GM23338 (cell line): ENCODE results near the gene KCNK3. TPM values are rescaled to one million over a fixed set of nuclear protein-coding genes. Genes with fewer than 3 reads are reported as not detected.
A peak's percentile ranks its signal among the peaks of the same experiment; 100 is the strongest.

Source experiments
- ATAC-seq: fragments of 200-7000 bp; cut with Tn5 transposase; 3 replicates; pipeline ENCODE4 v1.9.1; 2020
- DNase-seq: peaks from one replicate; pipeline ENCODE4 v3.0.0-alpha.2; 2015; ENCODE audit warnings: low spot score
- H2AFZ ChIP-seq: fragments of 200-600 bp; sonication (generic); 2 replicates; pipeline ENCODE4 v1.8.0; 2016; ENCODE audit warnings: antibody characterized with exemption, mild to moderate bottlenecking, moderate library complexity
- H3F3A ChIP-seq: fragments of 200-600 bp; sonication (generic); replicated peaks from 2 replicates; pipeline ENCODE4 v1.8.0; 2017; ENCODE audit warnings: antibody characterized with exemption, mixed run types, low read depth
- H3K27ac ChIP-seq: fragments of 200-600 bp; sonication (generic); 2 replicates; pipeline ENCODE4 v1.6.1; 2016; ENCODE audit warnings: low read depth
- H3K27me3 ChIP-seq: fragments of 200-600 bp; sonication (generic); 2 replicates; pipeline ENCODE4 v1.8.0; 2016; ENCODE audit warnings: mild to moderate bottlenecking, mixed run types, moderate library complexity; ENCODE audit not compliant: insufficient read depth
- H3K36me3 ChIP-seq: fragments of 200-600 bp; sonication (generic); 2 replicates; pipeline ENCODE4 v1.8.0; 2016; ENCODE audit warnings: mild to moderate bottlenecking; ENCODE audit not compliant: insufficient read depth
- H3K4me1 ChIP-seq: fragments of 200-600 bp; sonication (generic); 2 replicates; pipeline ENCODE4 v1.8.0; 2016; ENCODE audit warnings: mild to moderate bottlenecking, moderate library complexity; ENCODE audit not compliant: insufficient read depth
- H3K4me2 ChIP-seq: fragments of 200-600 bp; sonication (generic); 2 replicates; pipeline ENCODE4 v1.7.1; 2017; ENCODE audit warnings: mixed run types
- H3K4me3 ChIP-seq: fragments of 200-600 bp; sonication (generic); 2 replicates; pipeline ENCODE4 v1.6.1; 2016; ENCODE audit warnings: mixed run types
- H3K79me2 ChIP-seq: fragments of 200-600 bp; sonication (generic); replicated peaks from 2 replicates; pipeline ENCODE4 v1.8.0; 2017; ENCODE audit warnings: mild to moderate bottlenecking; ENCODE audit not compliant: insufficient read depth
- H3K9me2 ChIP-seq: fragments of 200-600 bp; sonication (generic); 2 replicates; pipeline ENCODE4 v1.8.0; 2017; ENCODE audit not compliant: insufficient read depth
- H4K20me1 ChIP-seq: fragments of 200-600 bp; sonication (generic); replicated peaks from 2 replicates; pipeline ENCODE4 v1.8.0; 2017; ENCODE audit warnings: mild to moderate bottlenecking; ENCODE audit not compliant: insufficient read depth
- H3K27ac Mint-ChIP-seq: 2 replicates; pipeline ENCODE4 v1.8.0; 2020; ENCODE audit warnings: inconsistent platforms, mild to moderate bottlenecking, moderate library complexity, mixed read lengths
- H3K27me3 Mint-ChIP-seq: 3 replicates; pipeline ENCODE4 v1.8.0; 2022; ENCODE audit warnings: low read depth, mild to moderate bottlenecking, moderate library complexity, mixed read lengths, inconsistent platforms; ENCODE audit not compliant: insufficient read depth, poor library complexity
- H3K36me3 Mint-ChIP-seq: 3 replicates; pipeline ENCODE4 v1.8.0; 2021; ENCODE audit warnings: low read depth, mild to moderate bottlenecking, inconsistent platforms, moderate library complexity, mixed read lengths
- H3K4me1 Mint-ChIP-seq: 3 replicates; pipeline ENCODE4 v1.8.0; 2020; ENCODE audit warnings: mild to moderate bottlenecking, inconsistent platforms, mixed read lengths
- H3K4me3 Mint-ChIP-seq: 3 replicates; pipeline ENCODE4 v1.8.0; 2021; ENCODE audit warnings: moderate library complexity, mild to moderate bottlenecking, inconsistent platforms, mixed read lengths
- H3K9me3 Mint-ChIP-seq: 3 replicates; pipeline ENCODE4 v1.8.0; 2020; ENCODE audit warnings: moderate library complexity, mild to moderate bottlenecking, inconsistent platforms, mixed read lengths
- ETS1 ChIP-seq: IDR thresholded peaks from 2 replicates; pipeline ENCODE4 v1.6.1; 2016; ENCODE audit warnings: antibody characterized with exemption
- EZH2 ChIP-seq: fragments of 200-600 bp; sonication (generic); IDR thresholded peaks from one replicate; pipeline ENCODE4 v1.8.0; 2017; ENCODE audit warnings: antibody characterized with exemption, mild to moderate bottlenecking, low read depth; ENCODE audit not compliant: unreplicated experiment
- EZH2phosphoT487 ChIP-seq: fragments of 200-600 bp; sonication (generic); IDR thresholded peaks from one replicate; pipeline ENCODE4 v1.8.1; 2018; ENCODE audit warnings: antibody characterized with exemption; ENCODE audit not compliant: unreplicated experiment
- JUNB ChIP-seq: IDR thresholded peaks from one replicate; pipeline ENCODE4 v1.6.1; 2016; ENCODE audit warnings: antibody characterized with exemption; ENCODE audit not compliant: unreplicated experiment
- STAT1 ChIP-seq: IDR thresholded peaks from one replicate; pipeline ENCODE4 v1.6.1; 2016; ENCODE audit warnings: antibody characterized with exemption; ENCODE audit not compliant: unreplicated experiment
- ZNF462 ChIP-seq: fragments of 250-450 bp; sonication (Bioruptor Pico); IDR thresholded peaks from 2 replicates; pipeline ENCODE4 v1.5.0; 2020; ENCODE audit warnings: mild to moderate bottlenecking, moderate library complexity
- polyA plus RNA-seq: library from polyadenylated mRNA; unstranded; fragments of >200 nt; fragmentation: Nextera tagmentation; extraction: Ambion mirVana; gene quantifications from 2 replicates; pipeline ENCODE4 v1.2.1, GENCODE V29; 2016
- total RNA-seq: library from RNA; depleted of rRNA; stranded (reverse); fragments of >200 nt; shearing (Covaris generic); gene quantifications from 2 replicates; pipeline ENCODE4 v1.2.3, GENCODE V29; 2014
- TF ChIP-seq, protein P1 (sequence below): IDR thresholded peaks from one replicate; pipeline ENCODE4 v1.6.1; 2018; ENCODE audit warnings: antibody characterized with exemption; ENCODE audit not compliant: unreplicated experiment
- TF ChIP-seq, protein P2 (sequence below), 2 experiments: fragments of 200-600 bp in 1 of 2; sonication (generic) in 1 of 2; conservative IDR thresholded peaks; 2 replicates each; pipeline versions ENCODE4 v1.5.1 to v1.6.1; 2016 to 2017; ENCODE audit warnings: antibody characterized with exemption in 2 of 2, low read depth in 2 of 2, mild to moderate bottlenecking in 2 of 2, moderate library complexity in 1 of 2

Gene KCNK3
- total and polyA plus RNA-seq, 2 experiments from 2014 or later = not detected

DNA sequence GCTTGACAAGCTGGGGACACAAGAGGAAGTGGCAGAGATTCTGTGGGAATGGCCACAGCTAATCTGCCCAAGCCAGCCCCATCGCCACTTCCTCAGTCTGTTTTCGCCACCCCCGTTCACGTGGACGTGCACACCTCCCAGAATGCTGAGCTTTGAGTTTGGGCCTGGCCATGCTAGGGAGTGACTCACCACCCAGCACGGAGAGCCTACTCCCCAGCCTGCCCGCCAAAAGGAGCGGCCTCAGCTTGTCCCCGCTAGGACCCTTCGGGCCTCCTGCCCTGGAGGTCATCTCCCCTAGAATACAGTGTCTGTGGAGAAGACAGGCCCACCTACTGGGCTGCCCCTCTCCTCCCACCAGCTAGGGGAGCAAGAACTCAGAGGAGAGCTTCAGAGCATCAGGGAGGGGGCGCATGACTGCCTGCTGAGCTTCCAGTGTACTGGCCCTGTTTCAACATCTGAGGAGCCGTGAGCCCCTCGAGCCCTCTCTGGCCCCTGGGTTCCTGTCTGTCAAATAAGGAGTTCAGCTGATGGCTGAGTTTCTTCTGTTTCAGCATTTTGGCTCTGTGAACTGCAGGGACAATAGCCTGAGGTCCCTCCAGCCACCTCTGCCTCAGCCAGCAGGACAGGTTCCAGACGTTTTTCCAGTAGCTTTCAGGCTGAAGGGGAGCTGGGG is 76.7 kb downstream of the KCNK3 start (continued):
- TF ChIP-seq ZNF462 (CRISPR knock-in tag) (no peak), EZH2 (no peak), STAT1 (no peak), ETS1 (no peak), EZH2phosphoT487 (no peak)

GRCh38 chr2:26770986-26771586 is 78.6 kb downstream of the KCNK3 start:
- Histone ChIP-seq H3K27me3 (no peaks in the 10 kb centered on the region), H3K36me3 (no peaks in the 10 kb centered on the region), H3K79me2 (no peaks in the 10 kb centered on the region), H3K4me2 (no peak overlapping the region), H4K20me1 (peaks cover 7% of the 10 kb centered on the region; the same call in 1 of the 2 replicates), H3K9me2 (no peaks in the 10 kb centered on the region), H3F3A (no peaks in the 10 kb centered on the region), H3K4me1 (no peaks in the 10 kb centered on the region), H2AFZ (no peak overlapping the region), H3K27ac (no peak overlapping the region), H3K4me3 (no peak overlapping the region)
- Mint-ChIP-seq H3K36me3 (0 out of 3 replicates have a peak, but pooled peaks cover 3% of the 10 kb centered on the region), H3K9me3 (no peaks in the 10 kb centered on the region; the same call in 2 of the 3 replicates), H3K4me3 (no peak overlapping the region), H3K4me1 (peaks cover 12% of the 10 kb centered on the region), H3K27ac (no peak overlapping the region), H3K27me3 (peaks cover 4% of the 10 kb centered on the region)
- DNase-seq (peak; percentile 70), ATAC-seq (peak; percentile 70)
- no peak for TF ChIP-seq JUNB
- TF ChIP-seq, protein P1, sequence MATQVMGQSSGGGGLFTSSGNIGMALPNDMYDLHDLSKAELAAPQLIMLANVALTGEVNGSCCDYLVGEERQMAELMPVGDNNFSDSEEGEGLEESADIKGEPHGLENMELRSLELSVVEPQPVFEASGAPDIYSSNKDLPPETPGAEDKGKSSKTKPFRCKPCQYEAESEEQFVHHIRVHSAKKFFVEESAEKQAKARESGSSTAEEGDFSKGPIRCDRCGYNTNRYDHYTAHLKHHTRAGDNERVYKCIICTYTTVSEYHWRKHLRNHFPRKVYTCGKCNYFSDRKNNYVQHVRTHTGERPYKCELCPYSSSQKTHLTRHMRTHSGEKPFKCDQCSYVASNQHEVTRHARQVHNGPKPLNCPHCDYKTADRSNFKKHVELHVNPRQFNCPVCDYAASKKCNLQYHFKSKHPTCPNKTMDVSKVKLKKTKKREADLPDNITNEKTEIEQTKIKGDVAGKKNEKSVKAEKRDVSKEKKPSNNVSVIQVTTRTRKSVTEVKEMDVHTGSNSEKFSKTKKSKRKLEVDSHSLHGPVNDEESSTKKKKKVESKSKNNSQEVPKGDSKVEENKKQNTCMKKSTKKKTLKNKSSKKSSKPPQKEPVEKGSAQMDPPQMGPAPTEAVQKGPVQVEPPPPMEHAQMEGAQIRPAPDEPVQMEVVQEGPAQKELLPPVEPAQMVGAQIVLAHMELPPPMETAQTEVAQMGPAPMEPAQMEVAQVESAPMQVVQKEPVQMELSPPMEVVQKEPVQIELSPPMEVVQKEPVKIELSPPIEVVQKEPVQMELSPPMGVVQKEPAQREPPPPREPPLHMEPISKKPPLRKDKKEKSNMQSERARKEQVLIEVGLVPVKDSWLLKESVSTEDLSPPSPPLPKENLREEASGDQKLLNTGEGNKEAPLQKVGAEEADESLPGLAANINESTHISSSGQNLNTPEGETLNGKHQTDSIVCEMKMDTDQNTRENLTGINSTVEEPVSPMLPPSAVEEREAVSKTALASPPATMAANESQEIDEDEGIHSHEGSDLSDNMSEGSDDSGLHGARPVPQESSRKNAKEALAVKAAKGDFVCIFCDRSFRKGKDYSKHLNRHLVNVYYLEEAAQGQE = no peak
- TF ChIP-seq, protein P2, sequence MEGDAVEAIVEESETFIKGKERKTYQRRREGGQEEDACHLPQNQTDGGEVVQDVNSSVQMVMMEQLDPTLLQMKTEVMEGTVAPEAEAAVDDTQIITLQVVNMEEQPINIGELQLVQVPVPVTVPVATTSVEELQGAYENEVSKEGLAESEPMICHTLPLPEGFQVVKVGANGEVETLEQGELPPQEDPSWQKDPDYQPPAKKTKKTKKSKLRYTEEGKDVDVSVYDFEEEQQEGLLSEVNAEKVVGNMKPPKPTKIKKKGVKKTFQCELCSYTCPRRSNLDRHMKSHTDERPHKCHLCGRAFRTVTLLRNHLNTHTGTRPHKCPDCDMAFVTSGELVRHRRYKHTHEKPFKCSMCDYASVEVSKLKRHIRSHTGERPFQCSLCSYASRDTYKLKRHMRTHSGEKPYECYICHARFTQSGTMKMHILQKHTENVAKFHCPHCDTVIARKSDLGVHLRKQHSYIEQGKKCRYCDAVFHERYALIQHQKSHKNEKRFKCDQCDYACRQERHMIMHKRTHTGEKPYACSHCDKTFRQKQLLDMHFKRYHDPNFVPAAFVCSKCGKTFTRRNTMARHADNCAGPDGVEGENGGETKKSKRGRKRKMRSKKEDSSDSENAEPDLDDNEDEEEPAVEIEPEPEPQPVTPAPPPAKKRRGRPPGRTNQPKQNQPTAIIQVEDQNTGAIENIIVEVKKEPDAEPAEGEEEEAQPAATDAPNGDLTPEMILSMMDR (conservative IDR thresholded peaks at IDR 0.05; ENCODE audit: low read depth in 2 of 2) = peak; percentile 37 to 54
